SK-N-MC (cell line): ENCODE data around the gene UBIAD1.

Experiments
- EZH2 ChIP-seq: fragments of 200-600 bp; sonication (generic); IDR thresholded peaks from one replicate; pipeline ENCODE4 v1.6.1; 2017; ENCODE audit warnings: antibody characterized with exemption
- POLR2AphosphoS5 ChIP-seq: IDR thresholded peaks from 2 replicates; pipeline ENCODE4 v1.6.1; 2012; ENCODE audit warnings: mild to moderate bottlenecking, low read depth, low read length, borderline replicate concordance

- TF ChIP-seq EZH2, result no peak
- TF ChIP-seq POLR2AphosphoS5, result no peak
Measured at GRCh38 chr1:11272544-11272831, 510 bp upstream of the UBIAD1 start.
